ENCODE data around the gene MAP1A.

GRCh38 chr15:43523646-43524045 lies 6.2 kb downstream of the MAP1A start:
- no peak for TF ChIP-seq POLR2A (IDR thresholded peaks at IDR 0.05; ENCODE audit: low read length)
- TF ChIP-seq GATA1 (IDR thresholded peaks at IDR 0.05; ENCODE audit: low read depth, low read length): no peak

Data from erythroblast (primary cell).